HepG2 (cell line): Measurements from ENCODE around the gene COL4A2. TPM values are rescaled to one million over a fixed set of nuclear protein-coding genes. Genes with fewer than 3 reads are reported as not detected.

Experiments used
- ATAC-seq: fragments of 200-7000 bp; cut with Tn5 transposase; 3 replicates; pipeline ENCODE4 v1.9.1; 2020; ENCODE audit warnings: mild to moderate bottlenecking, moderate library complexity
- BruUV-seq: library from RNA; stranded (reverse); fragments of 400-500 nt; replicated peaks from 2 replicates; lab custom pipeline; 2021; lab: Mats Ljungman, UMichigan
- CTCF ChIA-PET: fragments of 300-600 bp; formaldehyde crosslinking; extraction: SDS; loops from one replicate; lab custom pipeline; 2021; ENCODE audit warnings: low total read pairs, inconsistent platforms, low intra/inter-chr PET ratio; lab: Yijun Ruan, JAX
- POLR2A ChIA-PET: fragments of 350-600 bp; sonication (Branson Sonifier 250); formaldehyde crosslinking; loops from one replicate; lab custom pipeline; 2020; ENCODE audit warnings: antibody characterized with exemption, inconsistent platforms; lab: Yijun Ruan, JAX
- DNase-seq: peaks from one replicate; pipeline ENCODE4 v3.0.0-alpha.2; 2015; ENCODE audit warnings: low spot score
- FAIRE-seq: peaks from 3 replicates; lab custom pipeline; 2011; peaks lifted over from hg19 to GRCh38; lab: Jason Lieb, UNC
- H2AFZ ChIP-seq: one replicate; pipeline ENCODE4 v1.6.1; 2011; ENCODE audit warnings: low read length, inconsistent platforms
- H3K27ac ChIP-seq: fragments of 300-600 bp; 3 replicates; pipeline ENCODE4 v1.8.0; 2011; ENCODE audit warnings: mixed run types, mild to moderate bottlenecking, mixed read lengths, low read length, inconsistent platforms; ENCODE audit not compliant: insufficient read depth; ENCODE audit errors: extremely low read length
- H3K27me3 ChIP-seq, 2 experiments: fragments of 200-600 bp in 1 of 2; 2 replicates in 1 of 2; 3 replicates in 1 of 2; pipeline versions ENCODE4 v1.6.0 to v1.8.0; 2011; ENCODE audit warnings: low read length in 2 of 2, mild to moderate bottlenecking in 2 of 2, moderate library complexity in 2 of 2, inconsistent platforms in 1 of 2; ENCODE audit not compliant: insufficient read depth in 2 of 2, control insufficient read depth in 1 of 2
- H3K36me3 ChIP-seq, 2 experiments: fragments of 200-600 bp in 1 of 2; replicated peaks in 1 of 2; 2 replicates in 1 of 2; 3 replicates in 1 of 2; pipeline versions ENCODE4 v1.5.1 to v1.8.0; 2011; ENCODE audit warnings: low read length in 2 of 2, inconsistent platforms in 1 of 2; ENCODE audit not compliant: insufficient read depth in 2 of 2, control insufficient read depth in 1 of 2
- H3K4me1 ChIP-seq: 2 replicates; pipeline ENCODE4 v1.5.1; 2012; ENCODE audit warnings: low read length, inconsistent platforms; ENCODE audit not compliant: insufficient read depth
- H3K4me2 ChIP-seq: 2 replicates; pipeline ENCODE4 v1.6.0; 2011; ENCODE audit warnings: low read depth, low read length, inconsistent platforms
- H3K4me3 ChIP-seq, 3 experiments: fragments of 200-600 bp in 1 of 3; sonication (generic), shearing (Covaris generic) in 1 of 3; replicated peaks in 1 of 3; 2 replicates each; pipeline ENCODE4 v1.5.1; 2011 to 2016; ENCODE audit warnings: low read length in 3 of 3, inconsistent platforms in 2 of 3, low read depth in 2 of 3, mild to moderate bottlenecking in 2 of 3, control low read depth in 1 of 3, mixed read lengths in 1 of 3; ENCODE audit not compliant: insufficient read depth in 1 of 3
- H3K79me2 ChIP-seq: one replicate; pipeline ENCODE4 v1.6.1; 2011; ENCODE audit warnings: low read length, inconsistent platforms; ENCODE audit not compliant: insufficient read depth
- H3K9ac ChIP-seq: 2 replicates; pipeline ENCODE4 v1.6.0; 2011; ENCODE audit warnings: mild to moderate bottlenecking, low read depth, low read length, inconsistent platforms; ENCODE audit not compliant: insufficient read depth
- H3K9me3 ChIP-seq: 2 replicates; pipeline ENCODE4 v1.5.1; 2012; ENCODE audit warnings: mild to moderate bottlenecking, low read length
- H4K20me1 ChIP-seq: 2 replicates; pipeline ENCODE4 v1.6.0; 2011; ENCODE audit warnings: inconsistent platforms, mild to moderate bottlenecking, low read length, moderate library complexity; ENCODE audit not compliant: insufficient read depth
- AGO1 ChIP-seq: fragments of 200-400 bp; formaldehyde crosslinking; IDR thresholded peaks from 2 replicates; pipeline ENCODE4 v1.6.1; 2017; ENCODE audit warnings: mild to moderate bottlenecking, low read depth, low read length, moderate library complexity; ENCODE audit not compliant: poor library complexity, severe bottlenecking
- ATF4 ChIP-seq, 2 experiments: fragments of 450-650 bp in 1 of 2; sonication (generic) in 1 of 2; formaldehyde crosslinking; IDR thresholded peaks; 2 replicates each; pipeline versions ENCODE4 v1.5.0 to v1.8.0; 2020 to 2022; ENCODE audit warnings: mild to moderate bottlenecking in 1 of 2, missing genetic modification reagents in 1 of 2
- CEBPG ChIP-seq: IDR thresholded peaks from 2 replicates; pipeline ENCODE4 v1.6.1; 2016
- CSRNP1 ChIP-seq: sonication (generic); formaldehyde crosslinking; IDR thresholded peaks from 2 replicates; pipeline ENCODE4 v1.8.1; 2023; ENCODE audit warnings: mild to moderate bottlenecking, missing genetic modification reagents
- ELF1 ChIP-seq: sonication (generic); formaldehyde crosslinking; IDR thresholded peaks from 2 replicates; pipeline ENCODE4 v1.4.0; 2020; ENCODE audit warnings: missing genetic modification reagents
- HOXA7 ChIP-seq: sonication (generic); formaldehyde crosslinking; IDR thresholded peaks from 2 replicates; pipeline ENCODE4 v1.8.1; 2022; ENCODE audit warnings: mild to moderate bottlenecking, missing genetic modification reagents, moderate library complexity
- KLF6 ChIP-seq: IDR thresholded peaks from 2 replicates; pipeline ENCODE4 v1.8.0; 2016; ENCODE audit warnings: missing biosample characterization, missing genetic modification reagents
- LBX2 ChIP-seq: sonication (generic); formaldehyde crosslinking; IDR thresholded peaks from 2 replicates; pipeline ENCODE4 v1.5.0; 2020; ENCODE audit warnings: missing genetic modification reagents, mild to moderate bottlenecking, borderline replicate concordance
- PTBP1 ChIP-seq: fragments of 200-400 bp; formaldehyde crosslinking; IDR thresholded peaks from 2 replicates; pipeline ENCODE4 v1.6.1; 2018; ENCODE audit warnings: low read length, low read depth; ENCODE audit not compliant: poor library complexity, severe bottlenecking
- SAP130 ChIP-seq: IDR thresholded peaks from 2 replicates; pipeline ENCODE4 v1.6.1; 2016; ENCODE audit warnings: low read depth
- SMC3 ChIP-seq: IDR thresholded peaks from 2 replicates; pipeline ENCODE4 v1.6.1; 2011; ENCODE audit warnings: low read length, improper control_type of control experiment
- SP1 ChIP-seq, 2 experiments: fragments of 450-650 bp in 1 of 2; sonication (generic) in 1 of 2; formaldehyde crosslinking in 1 of 2; IDR thresholded peaks; 2 replicates each; pipeline versions ENCODE4 v1.4.0 to v1.6.1; 2016 to 2020; ENCODE audit warnings: missing genetic modification reagents in 1 of 2
- YEATS4 ChIP-seq: sonication (generic); formaldehyde crosslinking; IDR thresholded peaks from 2 replicates; pipeline ENCODE4 v1.4.0; 2020; ENCODE audit warnings: missing genetic modification reagents, borderline replicate concordance
- ZNF136 ChIP-seq: sonication (generic); formaldehyde crosslinking; IDR thresholded peaks from 2 replicates; pipeline ENCODE4 v1.8.1; 2022; ENCODE audit warnings: low read depth, mild to moderate bottlenecking, moderate library complexity, missing genetic modification reagents
- ZNF17 ChIP-seq: sonication (generic); formaldehyde crosslinking; IDR thresholded peaks from 2 replicates; pipeline ENCODE4 v1.5.0; 2020; ENCODE audit warnings: mild to moderate bottlenecking, missing genetic modification reagents
- ZNF292 ChIP-seq: sonication (generic); formaldehyde crosslinking; IDR thresholded peaks from 2 replicates; pipeline ENCODE4 v1.8.1; 2022; ENCODE audit warnings: mild to moderate bottlenecking, low read depth, missing genetic modification reagents, borderline replicate concordance
- ZNF430 ChIP-seq: sonication (generic); formaldehyde crosslinking; IDR thresholded peaks from 2 replicates; pipeline ENCODE4 v1.9.0; 2021; ENCODE audit warnings: mild to moderate bottlenecking, missing genetic modification reagents
- ZNF501 ChIP-seq: sonication (generic); formaldehyde crosslinking; IDR thresholded peaks from 2 replicates; pipeline ENCODE4 v1.5.1; 2020; ENCODE audit warnings: mild to moderate bottlenecking, moderate library complexity, missing genetic modification reagents
- ZNF510 ChIP-seq: sonication (generic); formaldehyde crosslinking; IDR thresholded peaks from 2 replicates; pipeline ENCODE4 v1.4.0; 2020; ENCODE audit warnings: low read depth, mild to moderate bottlenecking, missing genetic modification reagents
- ZNF839 ChIP-seq: sonication (generic); formaldehyde crosslinking; IDR thresholded peaks from 2 replicates; pipeline ENCODE4 v1.4.0; 2020; ENCODE audit warnings: missing genetic modification reagents, mild to moderate bottlenecking, borderline replicate concordance
- WGBS: methylation state at CpG from one replicate; pipeline ENCODE4 v1.1.6; 2017; ENCODE audit warnings: low lambda C conversion rate; 5-methylcytosine and 5-hydroxymethylcytosine counted together
- in situ Hi-C: cut with HindIII; loops from 2 replicates; pipeline ENCODE4 v1.10.0; 2017; ENCODE audit warnings: low pct_unique_long_range_greater_than_20kb; ENCODE audit not compliant: extremely low pct_ligation_motif_present
- intact Hi-C: fragments of 100-400 bp; cut with micrococcal nuclease; formaldehyde crosslinking; loops from one replicate; pipeline ENCODE4 v1.10.0; 2022; ENCODE audit not compliant: unreplicated experiment
- polyA plus RNA-seq, 8 experiments: library from polyadenylated mRNA; depleted of rRNA in 3 of 8; stranded (reverse) in 7 of 8; unstranded in 1 of 8; fragments of >200 nt; fragmentation: Illumina TruSeq in 4 of 8; extraction: Trizol in 4 of 8; gene quantifications; 2 replicates each; pipeline versions ENCODE4 v1.2.1 to v1.2.3, GENCODE V29; 2011 to 2016; ENCODE audit warnings: low read depth in 4 of 8, missing spikeins in 1 of 8, mixed read lengths in 1 of 8; ENCODE audit not compliant: insufficient read depth in 1 of 8
- total RNA-seq, 5 experiments: library from RNA; depleted of rRNA; stranded (reverse); fragments of >200 nt; fragmentation: Illumina TruSeq; extraction: Trizol; gene quantifications; 2 replicates each; pipeline ENCODE4 v1.2.3, GENCODE V29; 2016; ENCODE audit warnings: low read depth in 1 of 5

The COL4A2 gene
- total and polyA plus RNA-seq, 2 of the 13 experiments (the other 11 are each of a cell fraction or from before 2014, with no cell fraction given): 0.22 to 1.9 TPM

DNA sequence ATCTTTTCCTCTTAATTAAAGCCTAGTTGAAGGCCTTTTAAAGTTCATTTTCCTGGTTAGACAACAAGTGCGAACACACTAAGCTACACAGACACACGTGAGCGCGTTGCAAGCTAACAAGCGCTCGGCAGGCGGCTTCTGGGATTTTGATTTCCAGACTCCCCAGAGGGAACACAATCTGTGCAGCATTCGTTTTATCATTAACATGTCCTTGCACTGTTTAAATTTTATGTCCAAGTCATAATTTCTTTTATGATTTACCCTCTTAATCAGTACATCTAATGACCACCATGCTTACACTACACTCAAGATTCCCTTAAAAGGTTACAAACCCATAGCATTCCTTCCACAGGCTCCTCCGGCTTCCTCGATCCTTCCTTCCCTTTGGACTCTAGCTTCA is 16.9 kb upstream of the COL4A2 start (continued):
- TF ChIP-seq SP1 (IDR thresholded peaks at IDR 0.05) (no peak), SP1 (CRISPR knock-in tag; IDR thresholded peaks at IDR 0.05) (no peak)

DNA sequence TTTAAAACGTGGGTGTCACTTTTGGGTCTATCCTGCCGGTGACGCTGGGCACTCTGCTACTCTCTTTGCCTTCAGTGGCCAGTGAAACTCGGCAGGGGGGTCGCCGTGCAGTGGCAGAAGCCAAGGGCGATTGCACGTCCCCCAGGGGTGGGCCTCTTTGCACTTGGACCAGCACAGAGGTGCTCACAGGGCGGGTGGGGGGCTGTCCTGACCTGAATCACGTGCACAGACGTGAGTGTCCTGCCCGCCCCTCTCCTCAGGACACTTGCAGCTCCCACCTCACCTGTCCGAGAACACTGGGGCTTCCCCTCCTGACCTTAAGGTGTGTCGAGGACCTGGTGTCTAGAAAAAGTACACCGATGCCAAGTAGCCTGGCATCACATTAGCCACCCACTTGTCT is 16.3 kb upstream of the COL4A2 start:
- no peak overlapping the region for H3K27ac ChIP-seq
- peaks cover 3 to 40% of the 10 kb centered on the region in 2 experiments; a peak in 3 of 5 replicates for H3K27me3 ChIP-seq
- H3K79me2 ChIP-seq: no peaks in the 10 kb centered on the region
- in situ Hi-C loops: no loop called here
- DNase-seq: no peak
- no peaks in the 10 kb centered on the region for H3K9me3 ChIP-seq
- no peak overlapping the region for H2AFZ ChIP-seq
- no peaks in the 10 kb centered on the region for H3K4me1 ChIP-seq
- no peak for TF ChIP-seq ZNF430
- TF ChIP-seq CEBPG (CRISPR knock-in tag): no peak
- TF ChIP-seq ELF1 (CRISPR knock-in tag): no peak
- TF ChIP-seq HOXA7 (CRISPR knock-in tag): no peak
- TF ChIP-seq ZNF501: no peak
- TF ChIP-seq ZNF136: no peak
- TF ChIP-seq KLF6 (CRISPR knock-in tag): no peak
- TF ChIP-seq SAP130 (CRISPR knock-in tag): no peak
- no peak for TF ChIP-seq ATF4 (CRISPR knock-in tag; IDR thresholded peaks at IDR 0.05)
- no peak for TF ChIP-seq ZNF839 (CRISPR knock-in tag)
- no peak for TF ChIP-seq ZNF17 (CRISPR knock-in tag)
- TF ChIP-seq CSRNP1 (CRISPR knock-in tag): no peak
- TF ChIP-seq LBX2 (CRISPR knock-in tag): no peak
- no peak for TF ChIP-seq YEATS4 (CRISPR knock-in tag)
- TF ChIP-seq ZNF510: no peak
- no peak for TF ChIP-seq ZNF292 (CRISPR knock-in tag)
- no peak for TF ChIP-seq AGO1
- no peak for TF ChIP-seq SMC3
- no peak for TF ChIP-seq PTBP1
- TF ChIP-seq, all 625 proteins: peak for 0
- H3K4me2 ChIP-seq: no peak overlapping the region
- ATAC-seq: no peak
- CTCF ChIA-PET: no interaction called here
- no peak for FAIRE-seq
- intact Hi-C loops: no loop called here
- WGBS: 5% methylated on average over 12 of the region's 15 CpGs
- H3K9ac ChIP-seq: no peak overlapping the region
- no peaks in the 10 kb centered on the region for H4K20me1 ChIP-seq
- POLR2A ChIA-PET: no interaction called here
- H3K4me3 ChIP-seq: no peak overlapping the region
- BruUV-seq: no TSS peak
- no peaks in the 10 kb centered on the region for H3K36me3 ChIP-seq
